ENCODE data around the gene GPR75. TPM values are rescaled to one million over a fixed set of nuclear protein-coding genes. Genes with fewer than 3 reads are reported as not detected.
"Not testable (repeated sequence)": the region's sequence is repeated elsewhere in the genome, so short reads cannot be mapped to it uniquely, and the experiment has no call there.

The GPR75 gene
- total RNA-seq, 2 experiments from 2014 or later = 1.9 to 2.6 TPM

DNA sequence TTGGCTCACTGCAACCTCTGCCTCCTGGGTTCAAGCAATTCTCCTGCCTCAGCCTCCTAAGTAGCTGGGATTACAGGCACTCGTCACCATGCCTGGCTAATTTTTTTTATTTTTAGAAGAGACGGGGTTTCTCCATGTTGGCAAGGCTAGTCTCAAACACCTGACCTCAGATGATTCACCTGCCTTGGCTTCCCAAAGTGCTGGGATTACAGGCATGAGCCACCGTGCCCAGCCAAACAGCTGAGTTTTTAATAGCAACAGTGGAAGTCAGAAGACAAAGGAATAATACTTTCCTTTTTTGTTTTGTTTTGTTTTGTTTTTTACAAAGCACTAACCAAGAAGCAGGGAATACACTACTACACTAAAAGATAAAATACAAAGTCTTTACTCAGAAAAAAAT is 16.9 kb downstream of the GPR75 start:
- DNase-seq = no peak
- Mint-ChIP-seq H3K27ac (no peak overlapping the region), H3K9me3 (no peaks in the 10 kb centered on the region), H3K4me1 (peaks cover 5% of the 10 kb centered on the region), H3K4me3 (no peak overlapping the region), H3K36me3 (ENCODE audit: low read depth) (no peaks in the 10 kb centered on the region), H3K27me3 (no peaks in the 10 kb centered on the region)
- POLR2A ChIA-PET = no interaction called here
- CTCF ChIA-PET = interaction anchor here (0.6 kb wide), 1 partner anchor 15 kb away, joined by 3 read pairs; no protein-coding TSS in a partner anchor

DNA sequence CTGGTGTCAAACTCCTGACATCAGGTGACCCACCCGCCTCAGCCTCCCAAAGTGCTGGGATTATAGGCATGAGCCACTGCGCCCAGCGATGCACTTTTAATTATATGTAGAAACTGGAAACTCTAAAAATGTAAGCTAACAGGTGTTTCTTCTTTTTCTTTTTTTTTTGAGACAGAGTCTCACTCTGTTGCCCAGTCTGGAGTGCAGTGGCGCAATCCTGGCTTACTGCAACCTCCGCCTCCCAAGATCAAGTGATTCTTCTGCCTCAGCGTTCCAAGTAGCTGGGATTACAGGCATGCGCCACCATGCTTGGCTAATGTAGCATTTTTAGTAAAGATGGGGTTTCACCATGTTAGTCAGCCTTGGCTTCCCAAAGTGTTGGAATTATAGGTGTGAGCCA is 18.1 kb downstream of the GPR75 start:
- CTCF ChIA-PET, H3K27me3 Mint-ChIP-seq, H3K9me3 Mint-ChIP-seq: not testable (repeated sequence)

GRCh38 chr2:53840580-53840979 is 19.2 kb downstream of the GPR75 start:
- CTCF ChIA-PET = no interaction called here
- Mint-ChIP-seq H3K27ac (no peak overlapping the region), H3K4me3 (no peak overlapping the region), H3K4me1 (peaks cover 5% of the 10 kb centered on the region), H3K27me3 (no peaks in the 10 kb centered on the region), H3K36me3 (ENCODE audit: low read depth) (no peaks in the 10 kb centered on the region), H3K9me3 (peaks cover 2% of the 10 kb centered on the region)
- DNase-seq = no peak
- POLR2A ChIA-PET = no interaction called here

More for the DNA sequence above, 18.1 kb downstream of the GPR75 start:
- H3K27ac Mint-ChIP-seq; POLR2A ChIA-PET; DNase-seq; H3K4me1 Mint-ChIP-seq; H3K36me3 Mint-ChIP-seq (ENCODE audit: low read depth); H3K4me3 Mint-ChIP-seq: not testable (repeated sequence)

- CTCF ChIA-PET; H3K9me3 Mint-ChIP-seq; POLR2A ChIA-PET; H3K4me3 Mint-ChIP-seq; H3K27me3 Mint-ChIP-seq; H3K36me3 Mint-ChIP-seq (ENCODE audit: low read depth); H3K4me1 Mint-ChIP-seq; DNase-seq; H3K27ac Mint-ChIP-seq: not testable (repeated sequence)
Measured at GRCh38 chr2:53829980-53830290, 29.8 kb downstream of the GPR75 start.

GRCh38 chr2:53829273-53829979 is 30.3 kb downstream of the GPR75 start:
- Mint-ChIP-seq H3K4me1 (no peaks in the 10 kb centered on the region), H3K27ac (no peak overlapping the region), H3K27me3 (no peaks in the 10 kb centered on the region), H3K4me3 (no peak overlapping the region), H3K9me3 (no peaks in the 10 kb centered on the region), H3K36me3 (ENCODE audit: low read depth) (peaks cover 3% of the 10 kb centered on the region)
- ChIA-PET POLR2A (no interaction called here), CTCF (no interaction called here)
- DNase-seq = no peak

GRCh38 chr2:53828331-53828730 is 31.4 kb downstream of the GPR75 start:
- Mint-ChIP-seq H3K27ac (no peak overlapping the region), H3K4me1 (no peaks in the 10 kb centered on the region), H3K36me3 (ENCODE audit: low read depth) (peaks cover 3% of the 10 kb centered on the region), H3K4me3 (no peak overlapping the region), H3K27me3 (no peaks in the 10 kb centered on the region), H3K9me3 (no peaks in the 10 kb centered on the region)
- no peak for DNase-seq
- ChIA-PET POLR2A (no interaction called here), CTCF (no interaction called here)

- ChIA-PET CTCF (no interaction called here), POLR2A (no interaction called here)
- H3K36me3 Mint-ChIP-seq (ENCODE audit: low read depth) = peaks cover 3% of the 10 kb centered on the region
- H3K9me3 Mint-ChIP-seq = no peaks in the 10 kb centered on the region
- no peaks in the 10 kb centered on the region for H3K27me3 Mint-ChIP-seq
- H3K4me3 Mint-ChIP-seq = no peak overlapping the region
- DNase-seq = no peak
- H3K4me1 Mint-ChIP-seq = no peaks in the 10 kb centered on the region
- H3K27ac Mint-ChIP-seq = no peak overlapping the region
Measured at GRCh38 chr2:53827398-53828175, 32.2 kb downstream of the GPR75 start.

GRCh38 chr2:53826587-53827397 is 33.0 kb downstream of the GPR75 start:
- no peaks in the 10 kb centered on the region for H3K4me1 Mint-ChIP-seq
- no peak overlapping the region for H3K4me3 Mint-ChIP-seq
- H3K36me3 Mint-ChIP-seq (ENCODE audit: low read depth) = peaks cover 3% of the 10 kb centered on the region
- ChIA-PET CTCF (no interaction called here), POLR2A (no interaction called here)
- no peaks in the 10 kb centered on the region for H3K9me3 Mint-ChIP-seq
- H3K27ac Mint-ChIP-seq = no peak overlapping the region
- no peak for DNase-seq
- H3K27me3 Mint-ChIP-seq = no peaks in the 10 kb centered on the region

DNA sequence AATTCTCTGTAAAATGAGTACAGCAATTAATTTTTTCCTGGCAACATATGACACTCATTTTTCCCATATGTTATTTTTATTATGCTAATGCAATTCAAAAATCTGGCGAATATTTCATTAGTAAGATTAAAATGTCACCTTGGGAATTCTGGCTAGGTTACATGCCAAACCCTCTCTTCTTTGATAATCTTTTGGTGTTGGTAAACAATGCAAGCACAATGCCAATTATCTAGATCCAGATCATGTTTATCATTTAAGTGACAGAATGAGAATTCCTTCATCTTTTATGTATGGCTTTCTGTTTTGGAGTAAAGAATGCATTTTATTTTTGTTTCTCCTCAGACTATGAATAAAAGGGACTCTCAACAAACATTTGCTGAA is 33.7 kb downstream of the GPR75 start:
- Mint-ChIP-seq H3K4me1 (no peaks in the 10 kb centered on the region), H3K27me3 (no peaks in the 10 kb centered on the region), H3K4me3 (no peak overlapping the region), H3K9me3 (no peaks in the 10 kb centered on the region), H3K27ac (no peak overlapping the region), H3K36me3 (ENCODE audit: low read depth) (peaks cover 3% of the 10 kb centered on the region)
- CTCF ChIA-PET = no interaction called here
- POLR2A ChIA-PET = no interaction called here
- DNase-seq = no peak

DNA sequence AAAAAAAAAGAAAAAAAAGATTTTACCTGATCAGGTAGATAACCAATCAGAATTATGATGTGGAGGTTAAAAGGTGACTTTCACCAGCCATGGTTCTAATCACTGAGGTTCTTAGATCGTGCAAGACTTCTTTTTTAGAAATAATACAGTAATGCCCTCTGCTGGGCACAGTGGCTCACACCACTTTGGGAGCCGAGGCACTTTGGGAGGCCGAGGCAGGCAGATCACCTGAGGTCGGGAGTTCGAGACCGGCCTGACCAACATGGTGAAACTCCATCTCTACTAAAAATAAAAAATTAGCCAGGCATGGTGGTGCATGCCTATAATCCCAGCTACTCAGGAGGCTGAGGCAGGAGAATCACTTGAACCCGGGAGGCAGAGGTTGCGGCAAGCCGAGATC is 36.1 kb downstream of the GPR75 start:
- H3K9me3 Mint-ChIP-seq; H3K4me3 Mint-ChIP-seq; CTCF ChIA-PET; H3K27ac Mint-ChIP-seq; H3K27me3 Mint-ChIP-seq; POLR2A ChIA-PET; H3K36me3 Mint-ChIP-seq (ENCODE audit: low read depth); H3K4me1 Mint-ChIP-seq: not testable (repeated sequence)
- peak; percentile 28 for DNase-seq

- Mint-ChIP-seq H3K36me3 (ENCODE audit: low read depth) (peaks cover 13% of the 10 kb centered on the region), H3K27me3 (no peaks in the 10 kb centered on the region), H3K27ac (no peak overlapping the region), H3K4me1 (no peaks in the 10 kb centered on the region), H3K4me3 (no peak overlapping the region), H3K9me3 (no peaks in the 10 kb centered on the region)
- POLR2A ChIA-PET = no interaction called here
- CTCF ChIA-PET = no interaction called here
- DNase-seq = no peak
Measured at GRCh38 chr2:53821810-53822209, 38.0 kb downstream of the GPR75 start.

- H3K4me1 Mint-ChIP-seq = no peaks in the 10 kb centered on the region
- POLR2A ChIA-PET = no interaction called here
- H3K27ac Mint-ChIP-seq = no peak overlapping the region
- peaks cover 18% of the 10 kb centered on the region for H3K36me3 Mint-ChIP-seq (ENCODE audit: low read depth)
- no peaks in the 10 kb centered on the region for H3K27me3 Mint-ChIP-seq
- no peaks in the 10 kb centered on the region for H3K9me3 Mint-ChIP-seq
- no peak for DNase-seq
- CTCF ChIA-PET = interaction anchor here (0.6 kb wide), 1 partner anchor 37 kb away, joined by 3 read pairs; no protein-coding TSS in a partner anchor
- H3K4me3 Mint-ChIP-seq = no peak overlapping the region
Measured at GRCh38 chr2:53820711-53821110, 39.1 kb downstream of the GPR75 start.

DNA sequence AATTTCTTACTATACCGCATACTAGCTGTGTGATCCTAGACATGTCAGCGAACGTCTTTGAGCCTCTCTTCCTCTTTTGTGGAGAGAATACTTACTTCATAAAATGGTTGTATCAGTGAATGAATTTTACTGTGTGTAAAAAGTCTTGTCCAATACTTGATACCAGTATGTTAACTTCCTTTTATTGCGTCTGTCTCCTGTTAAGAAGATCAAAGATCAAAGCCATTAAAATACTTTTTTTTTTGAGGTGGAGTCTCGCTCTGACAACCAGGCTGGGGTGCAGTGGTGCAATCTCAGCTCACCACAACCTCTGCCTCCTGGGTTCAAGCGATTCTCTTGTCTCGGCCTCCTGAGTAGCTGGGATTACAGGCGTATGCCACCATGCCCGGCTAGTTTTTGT is 39.7 kb downstream of the GPR75 start:
- POLR2A ChIA-PET = no interaction called here
- H3K36me3 Mint-ChIP-seq (ENCODE audit: low read depth) = peaks cover 24% of the 10 kb centered on the region
- CTCF ChIA-PET = no interaction called here

More for the DNA sequence above, 39.7 kb downstream of the GPR75 start:
- H3K4me1 Mint-ChIP-seq = no peaks in the 10 kb centered on the region
- DNase-seq = no peak
- H3K27me3 Mint-ChIP-seq = no peaks in the 10 kb centered on the region
- H3K27ac Mint-ChIP-seq = no peak overlapping the region
- no peak overlapping the region for H3K4me3 Mint-ChIP-seq
- no peaks in the 10 kb centered on the region for H3K9me3 Mint-ChIP-seq
